Measurements from ENCODE around the gene CAGE1. TPM values are rescaled to one million over a fixed set of nuclear protein-coding genes. Genes with fewer than 3 reads are reported as not detected.

Gene CAGE1
- total RNA-seq, 2 donors from 2014 or later = 0.26 TPM; not detected in 1

- Histone ChIP-seq H3K4me3 (no peak overlapping the region), H3K9me3 (no peaks in the 10 kb centered on the region), H3K36me3 (replicated peaks in 1 of 2; ENCODE audit: insufficient read depth in 1 of 2, low read depth in 2 of 2) (no peaks in the 10 kb centered on the region), H3K27ac (no peak overlapping the region), H3K4me1 (no peaks in the 10 kb centered on the region), H3K27me3 (no peaks in the 10 kb centered on the region)
- DNase-seq = no peak
- TF ChIP-seq POLR2A (IDR thresholded peaks at IDR 0.05) = no peak
- TF ChIP-seq, protein P1, sequence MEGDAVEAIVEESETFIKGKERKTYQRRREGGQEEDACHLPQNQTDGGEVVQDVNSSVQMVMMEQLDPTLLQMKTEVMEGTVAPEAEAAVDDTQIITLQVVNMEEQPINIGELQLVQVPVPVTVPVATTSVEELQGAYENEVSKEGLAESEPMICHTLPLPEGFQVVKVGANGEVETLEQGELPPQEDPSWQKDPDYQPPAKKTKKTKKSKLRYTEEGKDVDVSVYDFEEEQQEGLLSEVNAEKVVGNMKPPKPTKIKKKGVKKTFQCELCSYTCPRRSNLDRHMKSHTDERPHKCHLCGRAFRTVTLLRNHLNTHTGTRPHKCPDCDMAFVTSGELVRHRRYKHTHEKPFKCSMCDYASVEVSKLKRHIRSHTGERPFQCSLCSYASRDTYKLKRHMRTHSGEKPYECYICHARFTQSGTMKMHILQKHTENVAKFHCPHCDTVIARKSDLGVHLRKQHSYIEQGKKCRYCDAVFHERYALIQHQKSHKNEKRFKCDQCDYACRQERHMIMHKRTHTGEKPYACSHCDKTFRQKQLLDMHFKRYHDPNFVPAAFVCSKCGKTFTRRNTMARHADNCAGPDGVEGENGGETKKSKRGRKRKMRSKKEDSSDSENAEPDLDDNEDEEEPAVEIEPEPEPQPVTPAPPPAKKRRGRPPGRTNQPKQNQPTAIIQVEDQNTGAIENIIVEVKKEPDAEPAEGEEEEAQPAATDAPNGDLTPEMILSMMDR (IDR thresholded peaks at IDR 0.05) = no peak
- intact Hi-C loops (cut with DNase I) = no loop called here
- no peak for ATAC-seq
- WGBS, 2 donors = 71% methylated on average over 3 of the region's 3 CpGs
Measured at GRCh38 chr6:7335519-7335918, 54.0 kb downstream of the CAGE1 start.

- ATAC-seq (no peak), DNase-seq (no peak)
- no peaks in the 10 kb centered on the region for H3K27me3 ChIP-seq
- 81 to 93% methylated on average over 3 of the region's 3 CpGs for WGBS, 2 donors
- H3K4me3 ChIP-seq = no peak overlapping the region
- H3K9me3 ChIP-seq = no peaks in the 10 kb centered on the region
- intact Hi-C loops (cut with DNase I) = no loop called here
- no peaks in the 10 kb centered on the region for H3K4me1 ChIP-seq
- no peaks in the 10 kb centered on the region for H3K36me3 ChIP-seq (replicated peaks in 1 of 2; ENCODE audit: insufficient read depth in 1 of 2, low read depth in 2 of 2)
- TF ChIP-seq, protein P1 (IDR thresholded peaks at IDR 0.05) = no peak
- no peak for TF ChIP-seq POLR2A (IDR thresholded peaks at IDR 0.05)
- no peak overlapping the region for H3K27ac ChIP-seq
Measured at GRCh38 chr6:7334685-7335084, 54.9 kb downstream of the CAGE1 start.

DNA sequence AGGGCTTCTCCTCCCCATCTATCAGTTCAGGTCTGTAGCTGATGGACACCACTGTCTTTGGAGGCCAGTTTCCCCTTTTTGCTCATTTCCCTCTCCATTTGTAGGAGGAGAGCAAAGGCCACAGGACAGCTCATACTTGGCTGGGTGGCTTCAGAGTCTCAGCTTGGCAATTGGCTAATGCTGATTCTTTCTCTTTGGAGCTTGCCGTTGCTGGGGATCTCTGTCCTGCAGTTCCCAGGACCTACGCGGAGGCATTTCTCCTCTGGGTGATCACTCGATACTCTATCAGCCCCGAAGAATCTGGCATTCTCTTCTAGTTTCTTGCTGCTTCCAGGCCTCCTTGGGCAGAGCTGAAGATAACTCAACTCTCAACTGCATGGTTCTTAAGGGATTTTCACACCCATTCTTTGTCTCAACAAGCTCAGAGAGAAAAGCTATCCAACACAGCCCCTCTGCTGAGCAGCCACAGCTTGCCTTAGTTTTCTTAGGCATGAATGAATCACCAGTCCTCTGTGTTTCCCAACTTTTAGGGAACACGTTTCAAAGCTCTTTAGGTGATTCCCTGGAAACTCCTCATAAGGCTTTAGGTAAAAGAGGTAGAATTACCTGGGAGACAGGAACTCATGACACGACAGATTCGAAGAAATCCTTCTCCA is 57.3 kb downstream of the CAGE1 start:
- H3K27ac ChIP-seq = no peak overlapping the region
- ATAC-seq = no peak
- no peaks in the 10 kb centered on the region for H3K36me3 ChIP-seq (replicated peaks in 1 of 2; ENCODE audit: insufficient read depth in 1 of 2, low read depth in 2 of 2)
- 78 to 82% methylated on average over 8 of the region's 8 CpGs for WGBS, 2 donors
- TF ChIP-seq POLR2A (IDR thresholded peaks at IDR 0.05) = no peak
- TF ChIP-seq, protein P1 (IDR thresholded peaks at IDR 0.05) = no peak
- no peaks in the 10 kb centered on the region for H3K27me3 ChIP-seq
- no peak for DNase-seq
- H3K4me1 ChIP-seq = no peaks in the 10 kb centered on the region
- H3K9me3 ChIP-seq = no peaks in the 10 kb centered on the region
- intact Hi-C loops (cut with DNase I) = no loop called here
- H3K4me3 ChIP-seq = no peak overlapping the region

- Histone ChIP-seq H3K4me3 (no peak overlapping the region), H3K27ac (no peak overlapping the region), H3K9me3 (no peaks in the 10 kb centered on the region), H3K4me1 (no peaks in the 10 kb centered on the region), H3K27me3 (no peaks in the 10 kb centered on the region), H3K36me3 (replicated peaks in 1 of 2; ENCODE audit: insufficient read depth in 1 of 2, low read depth in 2 of 2) (no peaks in the 10 kb centered on the region)
- WGBS, 2 donors = 78 to 80% methylated on average over 5 to 7 of the region's 7 CpGs
- intact Hi-C loops (cut with DNase I) = no loop called here
- DNase-seq (no peak), ATAC-seq (no peak)
- no peak for TF ChIP-seq POLR2A (IDR thresholded peaks at IDR 0.05)
- TF ChIP-seq, protein P1 (IDR thresholded peaks at IDR 0.05) = no peak
Measured at GRCh38 chr6:7331452-7331851, 58.1 kb downstream of the CAGE1 start.

DNA sequence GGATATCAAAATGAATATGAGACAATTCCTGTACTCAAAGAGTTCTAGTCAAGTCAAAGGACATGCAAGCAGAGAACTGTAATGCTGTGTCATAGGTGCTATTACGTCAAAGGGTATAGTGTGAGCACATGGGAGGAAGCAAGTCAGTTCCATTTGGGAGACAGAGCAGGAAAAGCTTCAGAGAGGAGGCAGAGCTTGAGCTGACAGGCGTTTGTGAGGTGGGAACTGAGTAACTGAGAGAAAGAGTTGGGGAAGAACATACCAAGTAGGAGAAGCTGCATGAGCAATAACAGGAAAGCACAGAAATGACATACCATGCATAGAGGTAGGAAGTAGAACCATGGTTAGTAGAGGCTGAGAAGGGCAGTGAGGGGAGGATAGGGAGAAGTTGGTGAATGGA is 61.3 kb downstream of the CAGE1 start:
- no peaks in the 10 kb centered on the region for H3K9me3 ChIP-seq
- no peaks in the 10 kb centered on the region for H3K27me3 ChIP-seq
- ATAC-seq = no peak
- no peaks in the 10 kb centered on the region for H3K4me1 ChIP-seq
- TF ChIP-seq, protein P1 (IDR thresholded peaks at IDR 0.05) = no peak
- no peak for TF ChIP-seq POLR2A (IDR thresholded peaks at IDR 0.05)
- no peak for DNase-seq
- H3K4me3 ChIP-seq = no peak overlapping the region
- WGBS, 2 donors = 29 to 48% methylated on average over 2 of the region's 2 CpGs
- H3K36me3 ChIP-seq (replicated peaks in 1 of 2; ENCODE audit: insufficient read depth in 1 of 2, low read depth in 2 of 2) = no peaks in the 10 kb centered on the region
- intact Hi-C loops (cut with DNase I) = no loop called here
- no peak overlapping the region for H3K27ac ChIP-seq

All from body of pancreas (tissue), 4 donors.